OCI-LY7 (cell line): ENCODE results near the gene ACSL6. TPM values are rescaled to one million over a fixed set of nuclear protein-coding genes. Genes with fewer than 3 reads are reported as not detected.

Experiments used
- BruUV-seq: library from RNA; stranded (reverse); fragments of 400-500 nt; replicated peaks from 2 replicates; lab custom pipeline; 2021; lab: Mats Ljungman, UMichigan
- CTCF ChIA-PET: fragments of 300-600 bp; sonication (Branson Sonifier 250); formaldehyde crosslinking; loops from one replicate; lab custom pipeline; 2022; ENCODE audit warnings: antibody characterized with exemption; ENCODE audit not compliant: unreplicated experiment; lab: Charles Lee
- POLR2A ChIA-PET: fragments of 300-600 bp; sonication (Branson Sonifier 250); formaldehyde crosslinking; loops from one replicate; lab custom pipeline; 2022; ENCODE audit warnings: antibody characterized with exemption; lab: Charles Lee
- DNase-seq: peaks from one replicate; pipeline ENCODE4 v3.0.0-alpha.2; 2015; ENCODE audit warnings: low spot score
- H2AFZ ChIP-seq: fragments of 200-600 bp; sonication (generic), shearing (Covaris generic); 2 replicates; pipeline ENCODE4 v1.6.1; 2014; ENCODE audit warnings: mild to moderate bottlenecking, antibody characterized with exemption, low read length, moderate library complexity
- H3K27ac ChIP-seq: fragments of 200-600 bp; sonication (generic); 2 replicates; pipeline ENCODE4 v1.5.1; 2014; ENCODE audit warnings: mixed run types, low read depth, mild to moderate bottlenecking, moderate library complexity, low read length, inconsistent platforms; ENCODE audit not compliant: poor library complexity, severe bottlenecking
- H3K36me3 ChIP-seq: fragments of 200-600 bp; sonication (generic); 2 replicates; pipeline ENCODE4 v1.6.1; 2014; ENCODE audit warnings: mild to moderate bottlenecking, antibody characterized with exemption, low read length, moderate library complexity, mixed read lengths; ENCODE audit not compliant: insufficient read depth
- H3K4me1 ChIP-seq: fragments of 200-600 bp; sonication (generic); 2 replicates; pipeline ENCODE4 v1.5.1; 2014; ENCODE audit warnings: mild to moderate bottlenecking, low read length; ENCODE audit not compliant: insufficient read depth, poor library complexity, severe bottlenecking
- H3K4me2 ChIP-seq: fragments of 200-600 bp; sonication (generic); 2 replicates; pipeline ENCODE4 v1.6.1; 2014; ENCODE audit warnings: mild to moderate bottlenecking, low read length
- H3K4me3 ChIP-seq: fragments of 200-600 bp; sonication (generic); 2 replicates; pipeline ENCODE4 v1.5.1; 2014; ENCODE audit warnings: mild to moderate bottlenecking, low read depth, low read length; ENCODE audit not compliant: poor library complexity, severe bottlenecking
- H3K79me2 ChIP-seq: fragments of 200-600 bp; sonication (generic); 2 replicates; pipeline ENCODE4 v1.6.1; 2016; ENCODE audit warnings: low read depth, mild to moderate bottlenecking, low read length, moderate library complexity, mixed read lengths; ENCODE audit not compliant: insufficient read depth
- H3K9me2 ChIP-seq: fragments of 200-600 bp; sonication (generic); 2 replicates; pipeline ENCODE4 v1.6.1; 2016; ENCODE audit warnings: mild to moderate bottlenecking, low read length, mixed read lengths; ENCODE audit not compliant: insufficient read depth
- H3K9me3 ChIP-seq: fragments of 200-600 bp; sonication (generic); 2 replicates; pipeline ENCODE4 v1.6.1; 2014; ENCODE audit warnings: mild to moderate bottlenecking, mixed run types, low read length, mixed read lengths
- H4K20me1 ChIP-seq: fragments of 200-600 bp; sonication (generic); 2 replicates; pipeline ENCODE4 v1.6.1; 2014; ENCODE audit warnings: mild to moderate bottlenecking, antibody characterized with exemption, low read length, moderate library complexity, mixed read lengths; ENCODE audit not compliant: insufficient read depth
- EZH2phosphoT487 ChIP-seq: fragments of 200-600 bp; sonication (generic); IDR thresholded peaks from 2 replicates; pipeline ENCODE4 v1.6.1; 2018; ENCODE audit warnings: low read depth, borderline replicate concordance, mild to moderate bottlenecking, mixed run types, antibody characterized with exemption, low read length, moderate library complexity, mixed read lengths
- intact Hi-C: fragments of 100-400 bp; cut with micrococcal nuclease; formaldehyde crosslinking; loops from one replicate; pipeline ENCODE4 v1.10.0; 2022; ENCODE audit not compliant: unreplicated experiment
- total RNA-seq, 2 experiments: library from RNA; depleted of rRNA in 1 of 2; stranded (reverse); fragments of >200 nt in 1 of 2; shearing (Covaris generic) in 1 of 2; gene quantifications; 2 replicates each; pipeline ENCODE4 v1.2.3, GENCODE V29; 2014 to 2022
- TF ChIP-seq, protein P1 (sequence below): fragments of 200-600 bp; sonication (generic); conservative IDR thresholded peaks from 2 replicates; pipeline ENCODE4 v1.5.1; 2014; ENCODE audit warnings: mild to moderate bottlenecking, antibody characterized with exemption, low read length, moderate library complexity, mixed read lengths

ACSL6 gene
- total RNA-seq, 2 experiments from 2014 or later: not detected

GRCh38 chr5:131988601-131989000 lies 22.9 kb downstream of the ACSL6 start:
- DNase-seq: no peak
- intact Hi-C loops: no loop called here
- H3K4me1 ChIP-seq: no peaks in the 10 kb centered on the region
- H3K4me2 ChIP-seq: no peak overlapping the region
- ChIA-PET POLR2A (interaction anchor here (0.6 kb wide), 2 partner anchors 25 to 699 kb away, joined by 3 to 5 read pairs; no protein-coding TSS in a partner anchor), CTCF (interaction anchor here (0.6 kb wide), 1 partner anchor 11 kb away, joined by 18 read pairs; no protein-coding TSS in a partner anchor)
- H3K9me2 ChIP-seq: no peaks in the 10 kb centered on the region
- no peaks in the 10 kb centered on the region for H3K9me3 ChIP-seq
- TF ChIP-seq, protein P1, sequence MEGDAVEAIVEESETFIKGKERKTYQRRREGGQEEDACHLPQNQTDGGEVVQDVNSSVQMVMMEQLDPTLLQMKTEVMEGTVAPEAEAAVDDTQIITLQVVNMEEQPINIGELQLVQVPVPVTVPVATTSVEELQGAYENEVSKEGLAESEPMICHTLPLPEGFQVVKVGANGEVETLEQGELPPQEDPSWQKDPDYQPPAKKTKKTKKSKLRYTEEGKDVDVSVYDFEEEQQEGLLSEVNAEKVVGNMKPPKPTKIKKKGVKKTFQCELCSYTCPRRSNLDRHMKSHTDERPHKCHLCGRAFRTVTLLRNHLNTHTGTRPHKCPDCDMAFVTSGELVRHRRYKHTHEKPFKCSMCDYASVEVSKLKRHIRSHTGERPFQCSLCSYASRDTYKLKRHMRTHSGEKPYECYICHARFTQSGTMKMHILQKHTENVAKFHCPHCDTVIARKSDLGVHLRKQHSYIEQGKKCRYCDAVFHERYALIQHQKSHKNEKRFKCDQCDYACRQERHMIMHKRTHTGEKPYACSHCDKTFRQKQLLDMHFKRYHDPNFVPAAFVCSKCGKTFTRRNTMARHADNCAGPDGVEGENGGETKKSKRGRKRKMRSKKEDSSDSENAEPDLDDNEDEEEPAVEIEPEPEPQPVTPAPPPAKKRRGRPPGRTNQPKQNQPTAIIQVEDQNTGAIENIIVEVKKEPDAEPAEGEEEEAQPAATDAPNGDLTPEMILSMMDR: no peak
- no peak for TF ChIP-seq EZH2phosphoT487
- no peak overlapping the region for H2AFZ ChIP-seq
- no peaks in the 10 kb centered on the region for H3K79me2 ChIP-seq
- H3K27ac ChIP-seq: no peak overlapping the region
- BruUV-seq: no TSS peak
- H3K4me3 ChIP-seq: no peak overlapping the region
- H3K36me3 ChIP-seq: no peaks in the 10 kb centered on the region
- H4K20me1 ChIP-seq: no peaks in the 10 kb centered on the region

DNA sequence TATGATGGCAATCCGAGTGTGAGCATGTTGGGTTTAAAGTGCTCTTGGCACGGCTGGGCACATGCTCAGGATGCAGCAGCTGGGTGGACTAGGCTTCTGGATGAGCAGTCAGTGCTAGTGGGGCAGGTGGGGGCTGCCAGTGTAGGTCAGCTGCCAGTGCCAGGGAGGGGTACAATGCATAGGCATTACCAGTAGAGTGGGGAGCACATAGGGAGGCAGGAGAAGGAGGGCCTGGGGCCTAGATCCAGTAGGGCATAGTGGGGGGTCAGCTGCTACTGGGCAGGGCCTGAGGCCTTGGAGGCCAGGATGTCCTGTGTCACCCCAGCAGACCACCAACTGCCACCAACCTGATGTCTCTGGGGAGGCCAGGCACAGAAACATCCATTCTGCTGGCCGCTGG lies 24.2 kb downstream of the ACSL6 start:
- no peak for DNase-seq
- ChIA-PET CTCF (no interaction called here), POLR2A (interaction anchor here (0.5 kb wide), 1 partner anchor 125 kb away, joined by 3 read pairs; no protein-coding TSS in a partner anchor)
- no peaks in the 10 kb centered on the region for H3K9me3 ChIP-seq
- H3K27ac ChIP-seq: no peak overlapping the region
- no peaks in the 10 kb centered on the region for H3K9me2 ChIP-seq
- H3K4me2 ChIP-seq: no peak overlapping the region
- H3K4me1 ChIP-seq: no peaks in the 10 kb centered on the region
- intact Hi-C loops: no loop called here
- H3K4me3 ChIP-seq: no peak overlapping the region
- H3K36me3 ChIP-seq: no peaks in the 10 kb centered on the region
- no peak for TF ChIP-seq EZH2phosphoT487
- TF ChIP-seq, protein P1: no peak
- H2AFZ ChIP-seq: no peak overlapping the region
- no TSS peak for BruUV-seq
- no peaks in the 10 kb centered on the region for H3K79me2 ChIP-seq
- no peaks in the 10 kb centered on the region for H4K20me1 ChIP-seq

GRCh38 chr5:131986161-131986912 lies 25.1 kb downstream of the ACSL6 start:
- Histone ChIP-seq H3K36me3 (no peaks in the 10 kb centered on the region), H3K4me1 (no peaks in the 10 kb centered on the region), H3K9me3 (no peaks in the 10 kb centered on the region), H3K4me2 (no peak overlapping the region), H2AFZ (no peak overlapping the region), H3K27ac (no peak overlapping the region), H3K9me2 (no peaks in the 10 kb centered on the region), H4K20me1 (no peaks in the 10 kb centered on the region), H3K4me3 (no peak overlapping the region), H3K79me2 (no peaks in the 10 kb centered on the region)
- DNase-seq: no peak
- POLR2A ChIA-PET: interaction anchor here (1.0 kb wide), 1 partner anchor 10 kb away, joined by 3 read pairs; no protein-coding TSS in a partner anchor
- CTCF ChIA-PET: no interaction called here
- TF ChIP-seq, protein P1: no peak
- TF ChIP-seq EZH2phosphoT487: no peak
- no TSS peak for BruUV-seq
- intact Hi-C loops: no loop called here
